GM12801 (cell line): Measurements from ENCODE around the gene SDK2.

Experiments used
- TF ChIP-seq, protein P1 (sequence below): IDR thresholded peaks from one replicate; pipeline ENCODE4 v1.5.1; 2011; ENCODE audit warnings: control low read depth; ENCODE audit not compliant: insufficient read length; ENCODE audit errors: extremely low read depth

Gene SDK2

DNA sequence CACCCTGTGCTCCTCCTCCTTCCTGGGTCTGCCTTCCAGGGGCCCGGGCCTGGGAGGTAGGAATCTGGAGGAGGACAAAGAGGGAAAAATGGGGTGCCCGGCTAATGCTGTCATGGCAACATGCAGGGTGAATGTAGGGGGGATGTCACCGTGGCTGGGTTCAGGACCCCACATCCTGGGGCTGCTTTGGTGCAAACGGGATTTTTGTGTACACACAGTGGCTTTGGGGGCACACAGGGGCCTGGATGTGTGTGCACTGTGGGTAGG, 295.5 kb downstream of the SDK2 start:
- TF ChIP-seq, protein P1, sequence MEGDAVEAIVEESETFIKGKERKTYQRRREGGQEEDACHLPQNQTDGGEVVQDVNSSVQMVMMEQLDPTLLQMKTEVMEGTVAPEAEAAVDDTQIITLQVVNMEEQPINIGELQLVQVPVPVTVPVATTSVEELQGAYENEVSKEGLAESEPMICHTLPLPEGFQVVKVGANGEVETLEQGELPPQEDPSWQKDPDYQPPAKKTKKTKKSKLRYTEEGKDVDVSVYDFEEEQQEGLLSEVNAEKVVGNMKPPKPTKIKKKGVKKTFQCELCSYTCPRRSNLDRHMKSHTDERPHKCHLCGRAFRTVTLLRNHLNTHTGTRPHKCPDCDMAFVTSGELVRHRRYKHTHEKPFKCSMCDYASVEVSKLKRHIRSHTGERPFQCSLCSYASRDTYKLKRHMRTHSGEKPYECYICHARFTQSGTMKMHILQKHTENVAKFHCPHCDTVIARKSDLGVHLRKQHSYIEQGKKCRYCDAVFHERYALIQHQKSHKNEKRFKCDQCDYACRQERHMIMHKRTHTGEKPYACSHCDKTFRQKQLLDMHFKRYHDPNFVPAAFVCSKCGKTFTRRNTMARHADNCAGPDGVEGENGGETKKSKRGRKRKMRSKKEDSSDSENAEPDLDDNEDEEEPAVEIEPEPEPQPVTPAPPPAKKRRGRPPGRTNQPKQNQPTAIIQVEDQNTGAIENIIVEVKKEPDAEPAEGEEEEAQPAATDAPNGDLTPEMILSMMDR = no peak

GRCh38 chr17:73348018-73348828, 296.0 kb downstream of the SDK2 start:
- TF ChIP-seq, protein P1 = no peak

DNA sequence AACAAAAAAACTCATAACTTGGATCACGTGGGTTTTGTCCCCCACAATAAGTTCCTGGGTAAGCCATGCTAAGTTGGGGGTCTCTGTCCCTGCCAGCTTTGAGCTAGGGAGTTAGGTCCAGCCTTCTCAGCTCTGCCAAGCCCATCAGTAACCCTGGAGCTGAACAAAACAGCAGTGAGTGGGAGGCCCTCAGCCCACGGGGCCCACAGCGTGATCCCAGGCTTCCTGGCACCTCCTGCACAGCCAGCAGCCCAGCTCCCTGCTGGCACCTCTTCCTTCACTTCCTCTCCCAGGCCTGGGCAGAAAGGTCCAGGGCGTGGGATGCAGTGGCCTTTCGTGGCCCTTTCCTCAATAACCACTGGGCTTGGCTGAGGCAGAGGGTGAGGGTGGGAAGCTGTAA, 296.9 kb downstream of the SDK2 start:
- TF ChIP-seq, protein P1 = no peak

DNA sequence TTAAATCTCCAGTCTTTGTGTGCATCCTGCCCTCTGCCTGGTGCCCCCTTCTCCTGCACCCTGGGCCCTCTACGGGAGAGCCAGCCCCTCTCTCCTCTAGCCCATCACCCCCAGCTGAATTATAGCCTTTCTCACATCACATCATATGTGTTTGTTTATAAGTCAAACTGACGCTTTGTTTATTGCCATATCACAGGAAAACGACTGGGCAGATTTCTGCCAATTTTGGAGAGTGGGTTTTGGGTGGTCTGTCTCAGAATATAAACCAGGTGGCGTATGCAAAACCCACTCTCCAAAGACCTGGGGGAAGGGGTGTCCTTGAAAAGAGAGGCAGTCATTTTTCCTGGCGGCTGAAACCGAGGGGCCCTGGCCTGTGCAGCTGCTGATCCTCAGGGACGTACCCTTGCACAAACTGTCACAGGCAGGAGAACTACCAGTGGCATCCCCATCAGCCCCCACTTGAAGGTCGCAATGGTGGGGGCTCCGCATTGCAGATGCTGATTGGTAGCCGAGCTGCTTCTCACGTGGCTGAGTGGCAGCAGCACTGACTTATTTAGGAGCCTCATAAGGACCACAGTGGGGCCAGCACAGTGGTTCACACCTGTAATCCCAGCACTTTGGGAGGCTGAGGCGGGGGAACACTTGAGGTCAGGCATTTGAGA, 297.6 kb downstream of the SDK2 start:
- TF ChIP-seq, protein P1 = no peak

GRCh38 chr17:73343739-73344454, 300.3 kb downstream of the SDK2 start:
- TF ChIP-seq, protein P1 = no peak

- TF ChIP-seq, protein P1 = no peak
Measured at GRCh38 chr17:73343168-73343634, 301.0 kb downstream of the SDK2 start.

- TF ChIP-seq, protein P1 = no peak
Measured at GRCh38 chr17:73342541-73343167, 301.6 kb downstream of the SDK2 start.
